Tibial nerve (tissue), 4 donors: ENCODE data around the gene ARL6.

ENCODE experiments used
- CTCF ChIP-seq, 5 experiments: fragments of 200-600 bp in 3 of 5; fragments of 450-650 bp in 2 of 5; sonication (generic) in 3 of 5; IDR thresholded peaks; one replicate each; pipeline ENCODE4 v1.5.1; 2016 to 2019; ENCODE audit warnings: antibody characterized with exemption in 5 of 5, mild to moderate bottlenecking in 3 of 5, moderate library complexity in 2 of 5
- EP300 ChIP-seq, 2 donors: sonication (generic); formaldehyde crosslinking; IDR thresholded peaks; one replicate each; pipeline ENCODE4 v1.6.1; 2017; ENCODE audit warnings: antibody characterized with exemption in 2 of 2, mild to moderate bottlenecking in 1 of 2
- POLR2A ChIP-seq, 2 donors: fragments of 450-650 bp; IDR thresholded peaks; one replicate each; pipeline ENCODE4 v1.6.1; 2017; ENCODE audit warnings: antibody characterized with exemption in 2 of 2, mild to moderate bottlenecking in 2 of 2, moderate library complexity in 2 of 2

GRCh38 chr3:97817965-97818364 is 53.4 kb downstream of the ARL6 start:
- no peak for TF ChIP-seq CTCF (IDR thresholded peaks at IDR 0.05)
- no peak for TF ChIP-seq EP300 (IDR thresholded peaks at IDR 0.05)
- no peak for TF ChIP-seq POLR2A (IDR thresholded peaks at IDR 0.05)
